GM21367 (cell line): ENCODE measurements around the gene KIAA0408.
"Not testable (repeated sequence)": the region's sequence is repeated elsewhere in the genome, so short reads cannot be mapped to it uniquely, and the experiment has no call there.

Source experiments
- ATAC-seq: cut with Tn5 transposase; IDR thresholded peaks from one replicate; pipeline ENCODE4 v1.9.1; 2021; ENCODE audit not compliant: unreplicated experiment

KIAA0408 gene

DNA sequence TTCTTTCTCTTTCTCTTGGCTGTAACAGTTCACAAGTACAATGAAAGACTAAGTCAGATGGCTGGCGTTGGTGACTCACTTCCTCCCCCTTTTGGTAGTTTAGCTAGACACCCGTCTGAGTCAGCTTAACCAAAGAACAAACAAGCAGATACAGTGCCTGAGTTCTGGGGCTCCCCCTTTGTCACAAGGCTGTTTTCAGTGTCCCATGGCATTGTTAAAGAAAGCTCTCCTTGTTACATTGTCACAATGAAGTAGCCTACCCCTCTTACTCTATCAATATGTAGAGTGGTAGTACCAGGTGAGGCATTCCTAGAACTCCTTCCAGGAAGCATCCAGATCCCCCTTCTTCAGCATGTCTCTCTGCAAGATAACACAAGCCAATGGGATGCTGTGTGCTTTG is 38.6 kb downstream of the KIAA0408 start:
- peak; percentile 100 for ATAC-seq

DNA sequence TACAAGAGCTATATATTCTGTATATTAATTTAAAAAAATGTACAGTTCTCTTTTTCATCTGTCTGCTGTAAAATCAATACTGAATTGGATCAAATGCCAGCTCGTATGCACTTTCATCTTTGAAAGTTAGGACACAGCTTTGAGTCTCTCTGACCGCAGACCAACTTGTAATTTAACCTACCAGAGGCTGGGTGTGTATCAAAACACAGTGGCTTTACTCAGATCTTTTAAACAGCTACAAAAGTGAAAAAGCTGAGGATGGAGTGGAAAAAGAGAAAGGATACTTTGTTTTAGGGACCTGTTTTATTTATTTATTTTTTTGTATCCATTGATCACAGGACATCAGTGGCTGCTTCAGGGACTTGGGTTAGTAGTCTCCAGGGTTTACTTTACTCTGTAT is 44.1 kb downstream of the KIAA0408 start:
- ATAC-seq: no peak

DNA sequence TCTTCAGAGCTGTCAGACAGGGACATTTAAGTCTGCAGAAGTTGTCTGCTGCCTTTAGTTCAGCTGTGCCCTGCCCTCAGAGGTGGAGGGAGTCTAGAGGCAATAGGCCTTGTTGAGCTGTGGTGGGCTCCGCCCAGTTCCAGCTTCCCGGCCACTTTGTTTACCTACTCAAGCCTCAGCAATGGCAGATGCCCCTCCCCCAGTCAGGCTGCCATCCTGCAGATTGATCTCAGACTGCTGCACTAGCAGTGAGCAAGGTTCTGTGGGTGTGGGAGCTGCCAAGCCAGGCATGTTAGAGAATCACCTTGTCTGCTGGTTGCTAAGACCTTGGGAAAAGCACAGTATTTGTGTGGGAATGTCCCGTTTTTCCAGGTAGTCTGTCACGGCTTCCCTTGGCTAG is 46.1 kb downstream of the KIAA0408 start:
- not testable (repeated sequence) for ATAC-seq

DNA sequence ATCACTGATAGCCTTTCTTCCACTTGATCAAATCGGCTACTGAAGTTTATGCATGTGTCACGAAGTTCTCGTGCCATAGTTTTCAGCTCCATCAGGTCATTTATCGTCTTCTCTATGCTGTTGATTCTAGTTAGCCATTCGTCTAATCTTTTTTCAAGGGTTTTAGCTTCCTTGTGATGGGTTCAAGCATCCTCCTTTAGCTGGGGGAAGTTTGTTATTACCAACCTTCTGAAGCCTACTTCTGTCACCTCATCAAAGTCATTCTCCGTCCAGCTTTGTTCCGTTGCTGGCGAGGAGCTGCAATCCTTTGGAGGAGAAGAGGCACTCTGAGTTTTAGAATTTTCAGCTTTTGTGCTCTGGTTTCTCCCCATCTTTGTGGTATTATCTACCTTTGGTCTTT is 47.2 kb downstream of the KIAA0408 start:
- ATAC-seq: not testable (repeated sequence)
